ENCODE results near the gene PTGDR.

The PTGDR gene, protein sequence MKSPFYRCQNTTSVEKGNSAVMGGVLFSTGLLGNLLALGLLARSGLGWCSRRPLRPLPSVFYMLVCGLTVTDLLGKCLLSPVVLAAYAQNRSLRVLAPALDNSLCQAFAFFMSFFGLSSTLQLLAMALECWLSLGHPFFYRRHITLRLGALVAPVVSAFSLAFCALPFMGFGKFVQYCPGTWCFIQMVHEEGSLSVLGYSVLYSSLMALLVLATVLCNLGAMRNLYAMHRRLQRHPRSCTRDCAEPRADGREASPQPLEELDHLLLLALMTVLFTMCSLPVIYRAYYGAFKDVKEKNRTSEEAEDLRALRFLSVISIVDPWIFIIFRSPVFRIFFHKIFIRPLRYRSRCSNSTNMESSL

DNA sequence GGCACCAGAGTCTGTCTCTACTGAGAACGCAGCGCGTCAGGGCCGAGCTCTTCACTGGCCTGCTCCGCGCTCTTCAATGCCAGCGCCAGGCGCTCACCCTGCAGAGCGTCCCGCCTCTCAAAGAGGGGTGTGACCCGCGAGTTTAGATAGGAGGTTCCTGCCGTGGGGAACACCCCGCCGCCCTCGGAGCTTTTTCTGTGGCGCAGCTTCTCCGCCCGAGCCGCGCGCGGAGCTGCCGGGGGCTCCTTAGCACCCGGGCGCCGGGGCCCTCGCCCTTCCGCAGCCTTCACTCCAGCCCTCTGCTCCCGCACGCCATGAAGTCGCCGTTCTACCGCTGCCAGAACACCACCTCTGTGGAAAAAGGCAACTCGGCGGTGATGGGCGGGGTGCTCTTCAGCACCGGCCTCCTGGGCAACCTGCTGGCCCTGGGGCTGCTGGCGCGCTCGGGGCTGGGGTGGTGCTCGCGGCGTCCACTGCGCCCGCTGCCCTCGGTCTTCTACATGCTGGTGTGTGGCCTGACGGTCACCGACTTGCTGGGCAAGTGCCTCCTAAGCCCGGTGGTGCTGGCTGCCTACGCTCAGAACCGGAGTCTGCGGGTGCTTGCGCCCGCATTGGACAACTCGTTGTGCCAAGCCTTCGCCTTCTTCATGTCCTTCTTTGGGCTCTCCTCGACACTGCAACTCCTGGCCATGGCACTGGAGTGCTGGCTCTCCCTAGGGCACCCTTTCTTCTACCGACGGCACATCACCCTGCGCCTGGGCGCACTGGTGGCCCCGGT, at the start of gene PTGDR:
PTGDR (plus strand) TSS at position 198 of the 778 bp plus-strand sequence; CDS start at position 315, 117 bp downstream.
- DNase-seq (ENCODE audit: low read depth) = peak; percentile 35

DNA sequence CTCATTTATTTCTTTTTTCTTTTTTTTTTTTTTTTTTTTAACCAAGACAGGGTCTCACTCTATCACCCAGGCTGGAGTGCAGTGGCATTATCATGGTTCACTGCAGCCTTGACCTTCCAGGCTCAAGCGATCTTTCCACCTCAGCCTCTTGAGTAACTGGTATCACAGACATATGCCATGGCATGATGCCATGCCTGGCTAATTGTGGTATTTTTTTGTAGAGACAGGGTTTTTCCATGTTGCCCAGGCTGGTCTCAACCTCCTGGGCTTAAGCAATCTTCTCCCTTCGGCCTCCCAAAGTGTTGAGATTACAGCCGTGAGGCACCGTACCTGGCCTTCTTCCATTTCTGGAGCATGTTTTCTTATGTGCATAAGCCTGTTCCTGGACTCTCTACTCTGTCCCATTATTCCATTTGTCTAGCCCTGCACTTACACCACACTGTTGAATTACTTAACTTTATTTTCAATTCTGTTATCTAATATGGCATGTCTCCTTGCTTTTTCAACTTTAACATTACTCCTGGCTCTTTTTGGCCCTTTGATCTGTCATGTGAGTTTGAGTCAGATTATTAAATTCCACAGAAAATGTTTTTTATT, 47.9 kb upstream of the PTGDR start:
- no peak for DNase-seq (ENCODE audit: low read depth)

DNA sequence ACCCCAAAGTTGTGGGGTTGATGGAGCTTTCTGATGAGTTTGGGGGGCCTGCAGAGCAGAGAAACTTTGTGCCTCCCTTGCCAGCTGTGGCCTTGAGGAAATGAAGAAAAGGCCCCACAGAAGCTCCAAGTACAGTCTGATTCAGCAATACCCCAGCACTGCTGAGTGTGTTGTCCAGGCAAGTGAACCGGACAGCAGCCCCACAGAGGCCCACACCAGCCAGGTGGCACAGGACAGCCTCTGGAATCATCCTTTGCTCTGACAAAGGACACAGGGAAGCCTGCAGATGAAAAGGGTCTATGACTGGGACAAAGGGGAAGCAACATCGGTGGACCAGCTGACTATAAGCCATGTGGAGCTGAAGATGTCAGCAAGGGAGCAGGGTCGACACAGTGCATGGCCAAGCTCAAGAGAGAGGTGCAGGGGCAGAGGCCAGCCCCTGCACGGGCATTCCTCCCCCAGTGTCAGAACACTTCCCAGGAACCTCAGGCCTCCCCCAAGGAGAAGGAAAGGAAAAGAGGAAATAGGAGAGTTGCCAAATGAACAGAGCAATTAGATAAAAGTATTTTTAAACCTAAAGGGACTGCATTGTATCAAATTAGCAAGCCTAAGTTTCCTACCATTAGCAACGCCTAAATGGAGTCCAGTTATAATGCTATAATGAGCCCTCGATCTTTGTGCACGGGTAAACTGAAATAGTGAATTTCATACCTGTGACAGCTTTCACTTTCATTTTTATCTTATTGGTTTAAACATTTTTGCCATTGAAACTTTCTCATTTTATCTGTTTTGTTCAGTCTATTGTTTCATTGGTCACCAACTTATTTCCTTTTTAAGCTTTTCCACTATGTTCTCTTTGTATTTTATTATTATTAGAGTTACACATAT, 46.3 kb upstream of the PTGDR start:
- DNase-seq (ENCODE audit: low read depth) = no peak

DNA sequence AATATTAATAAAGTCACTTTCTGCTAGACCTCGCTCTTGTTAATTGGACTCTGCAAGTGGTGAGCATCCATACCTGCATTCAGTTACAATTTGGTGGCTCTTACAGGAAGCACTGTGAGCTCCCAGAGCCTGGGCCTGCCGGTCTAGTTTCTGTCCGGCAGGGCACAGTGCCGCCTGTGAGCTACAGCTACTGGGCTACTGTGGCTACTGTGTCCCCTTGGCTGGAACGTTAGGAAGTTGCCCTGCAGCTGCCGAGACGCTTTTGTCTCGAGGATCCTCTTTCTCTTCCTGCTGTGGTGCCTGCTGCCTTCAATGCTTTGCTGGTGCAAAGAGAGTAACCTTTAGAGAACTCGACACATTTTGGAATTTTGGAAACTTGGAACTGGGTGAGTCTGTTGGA, 44.6 kb upstream of the PTGDR start:
- no peak for DNase-seq (ENCODE audit: low read depth)

DNA sequence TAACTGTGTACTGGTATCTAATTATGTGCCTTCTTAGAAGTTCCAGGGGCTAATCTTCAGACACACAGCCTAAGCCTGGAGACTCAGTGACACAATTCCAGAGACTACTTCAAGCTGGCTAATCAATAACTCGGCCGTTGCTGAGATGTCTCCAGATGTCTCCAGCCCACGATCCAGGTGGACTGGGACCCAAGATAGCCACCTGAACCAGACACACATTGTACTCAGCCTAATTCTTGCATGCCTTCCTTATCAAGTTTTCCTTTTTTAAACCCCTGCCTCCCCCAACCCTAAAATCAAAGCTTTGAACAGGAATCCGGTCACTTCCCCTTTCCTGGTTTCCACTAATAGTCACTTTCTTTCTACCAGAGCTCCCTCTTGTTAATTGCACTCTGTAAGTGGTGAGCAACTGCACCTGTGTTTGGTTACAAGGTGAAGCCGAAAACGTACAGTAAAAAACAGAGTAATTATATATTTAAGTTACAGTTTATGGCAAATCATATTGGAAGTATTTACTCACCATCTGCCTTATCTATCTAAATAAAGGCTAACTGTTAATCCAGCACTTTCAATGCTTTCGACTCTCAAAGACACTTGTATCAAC, 39.8 kb upstream of the PTGDR start:
- DNase-seq (ENCODE audit: low read depth) = no peak

DNA sequence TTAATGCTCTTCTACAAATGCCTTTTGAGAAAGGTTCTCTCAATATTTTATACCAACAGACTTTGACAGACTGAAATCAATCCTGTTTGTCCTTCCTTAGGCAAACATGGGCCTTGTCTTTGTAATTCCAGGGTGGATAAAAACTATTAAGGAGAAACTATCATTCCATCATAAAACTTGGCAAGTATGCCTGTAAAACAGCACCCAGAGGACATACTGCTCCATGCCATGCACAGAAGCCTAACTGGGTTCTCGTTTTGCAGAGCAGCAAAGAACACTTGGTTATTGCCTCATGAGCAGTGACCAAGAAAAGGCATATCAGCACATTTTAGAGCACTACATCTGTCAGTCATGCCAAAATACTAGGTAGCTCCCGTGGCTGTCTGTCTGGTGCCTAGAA, 33.8 kb upstream of the PTGDR start:
- DNase-seq (ENCODE audit: low read depth) = no peak

DNA sequence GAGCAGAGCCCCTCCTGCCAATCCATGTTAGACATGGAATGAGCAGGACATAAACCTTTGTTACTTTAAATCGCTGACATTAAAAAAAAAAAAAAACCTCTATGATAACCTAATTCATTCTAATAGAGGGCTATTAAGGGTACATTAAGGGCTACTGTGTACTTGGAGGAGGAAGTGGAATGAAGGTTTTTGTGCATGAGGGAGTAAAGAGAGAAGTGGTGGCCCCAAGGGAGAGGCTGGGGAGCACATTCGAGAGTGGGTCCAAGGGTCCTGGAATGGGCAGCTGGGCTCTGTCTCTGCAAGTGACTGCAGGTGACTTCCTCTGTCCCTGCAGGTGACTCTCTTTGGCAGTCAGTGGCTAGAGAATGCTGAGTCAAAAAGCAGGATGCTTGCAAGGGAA, 32.1 kb upstream of the PTGDR start:
- DNase-seq (ENCODE audit: low read depth) = no peak

DNA sequence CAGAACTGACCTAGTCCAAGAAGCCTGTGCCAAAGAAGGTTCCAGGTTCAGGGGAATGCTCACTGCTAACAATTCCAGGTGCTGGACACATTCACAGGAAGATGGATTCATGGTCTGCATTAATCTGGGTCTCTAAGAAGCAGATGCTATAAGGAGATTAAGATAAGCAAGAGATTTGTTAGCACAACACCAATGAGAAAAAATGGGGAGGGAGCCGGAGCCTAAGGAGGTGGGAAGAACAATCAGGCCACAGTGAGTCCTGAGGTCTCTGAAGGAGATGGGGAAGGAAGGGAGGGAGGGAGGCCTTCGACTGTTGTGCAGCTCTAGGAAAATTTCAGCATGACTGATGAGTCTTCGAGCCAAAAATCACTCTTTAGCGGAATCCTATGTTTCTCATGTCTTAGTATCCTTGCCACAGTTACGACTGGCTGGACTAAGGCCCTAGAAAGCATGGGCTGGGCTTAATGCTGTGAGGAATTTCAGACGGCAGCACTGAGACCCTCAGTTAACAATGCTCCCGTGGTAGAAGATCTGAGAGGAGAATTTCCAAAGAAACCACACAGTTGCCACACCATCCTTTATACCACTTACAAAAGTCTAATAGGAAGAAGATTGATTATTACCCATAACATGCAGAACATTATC, 31.5 kb upstream of the PTGDR start:
- DNase-seq (ENCODE audit: low read depth) = no peak

DNA sequence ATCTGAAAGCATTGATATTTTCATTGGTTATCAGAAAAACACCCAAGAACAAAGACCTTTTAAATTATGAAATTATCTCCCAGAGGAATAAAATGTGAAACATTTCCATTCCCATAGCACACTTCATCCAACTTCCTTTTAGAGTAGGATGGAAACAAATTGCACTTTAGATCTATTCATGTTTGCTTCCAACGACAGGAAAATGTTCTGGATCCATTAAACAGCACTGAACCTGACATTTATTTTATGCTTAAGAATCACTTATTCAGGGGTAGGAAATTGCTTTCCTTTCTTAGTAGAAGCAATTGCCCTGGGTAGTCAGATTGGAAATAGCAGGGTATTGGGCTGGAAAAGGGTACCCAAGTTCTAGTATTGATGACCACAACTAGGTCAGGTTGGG, 28.8 kb upstream of the PTGDR start:
- DNase-seq (ENCODE audit: low read depth) = no peak

DNA sequence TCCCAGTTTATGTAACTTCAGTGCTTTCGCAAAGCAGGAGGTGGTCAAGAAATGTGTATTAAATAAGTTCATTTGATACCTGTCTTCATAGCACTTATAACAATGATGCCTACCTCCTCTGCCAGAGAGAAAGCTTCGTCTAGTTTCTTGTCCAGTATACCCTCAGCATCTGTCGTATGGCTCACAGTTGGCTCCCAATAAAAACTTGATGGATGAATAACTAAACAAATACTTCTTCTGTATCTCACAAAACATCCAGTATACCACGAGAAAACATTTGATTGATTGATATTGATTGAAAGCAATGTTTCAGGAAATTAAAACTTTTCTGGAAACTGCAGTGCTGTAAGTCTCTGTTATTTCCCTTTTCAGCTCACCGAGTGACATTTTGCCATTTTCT, 26.9 kb upstream of the PTGDR start:
- no peak for DNase-seq (ENCODE audit: low read depth)

DNA sequence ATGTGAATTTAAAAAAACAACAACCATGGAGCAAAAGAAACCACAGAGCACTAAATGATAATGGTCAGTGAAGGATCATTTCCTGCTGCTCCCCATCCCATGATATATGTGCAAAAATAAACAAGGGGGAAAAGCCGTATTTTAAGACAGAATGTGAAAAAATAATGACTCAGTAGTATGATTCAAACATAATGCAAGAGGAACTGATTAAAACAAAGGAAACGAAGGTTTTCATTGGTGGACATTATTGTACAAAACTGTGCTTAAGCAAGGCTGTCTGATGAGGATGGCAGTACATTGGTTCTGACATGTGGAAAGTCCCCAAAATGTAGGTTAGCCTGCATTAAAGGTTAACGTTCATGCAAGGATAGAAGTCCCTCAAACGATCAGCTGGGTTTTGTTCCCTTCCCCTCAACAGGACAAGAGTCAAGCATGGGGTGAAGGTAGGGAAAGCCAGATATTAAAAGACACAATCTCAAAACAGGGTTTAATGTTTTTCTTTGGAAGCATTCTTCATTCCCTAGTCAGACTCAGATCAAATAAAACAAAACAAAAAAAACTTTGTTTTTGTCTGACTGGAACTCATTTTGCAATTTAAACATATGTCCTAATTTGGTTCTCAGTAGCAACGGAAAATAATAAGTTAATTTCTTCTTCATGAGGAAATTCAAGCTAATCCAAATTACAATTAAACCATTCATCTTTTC, 26.3 kb upstream of the PTGDR start:
- no peak for DNase-seq (ENCODE audit: low read depth)

DNA sequence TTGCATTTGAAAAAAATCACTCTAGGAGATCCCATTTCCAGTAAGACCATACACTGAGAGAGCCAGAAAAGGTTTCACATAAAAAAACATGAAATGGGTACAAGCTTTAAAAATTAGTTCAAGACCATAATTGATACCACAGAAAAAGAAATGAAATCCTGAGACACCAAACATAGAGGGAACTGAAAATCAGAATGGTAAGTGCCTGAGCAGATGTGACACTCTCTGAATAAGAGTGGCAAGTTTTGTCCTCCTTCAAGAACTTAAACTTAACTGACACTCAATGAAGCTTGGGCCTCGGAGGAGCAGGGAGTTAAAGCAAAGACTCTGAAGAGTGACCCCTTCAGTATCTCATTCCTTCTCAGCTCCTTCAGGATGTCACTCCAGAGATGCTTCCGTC, 23.2 kb upstream of the PTGDR start:
- DNase-seq (ENCODE audit: low read depth) = no peak

DNA sequence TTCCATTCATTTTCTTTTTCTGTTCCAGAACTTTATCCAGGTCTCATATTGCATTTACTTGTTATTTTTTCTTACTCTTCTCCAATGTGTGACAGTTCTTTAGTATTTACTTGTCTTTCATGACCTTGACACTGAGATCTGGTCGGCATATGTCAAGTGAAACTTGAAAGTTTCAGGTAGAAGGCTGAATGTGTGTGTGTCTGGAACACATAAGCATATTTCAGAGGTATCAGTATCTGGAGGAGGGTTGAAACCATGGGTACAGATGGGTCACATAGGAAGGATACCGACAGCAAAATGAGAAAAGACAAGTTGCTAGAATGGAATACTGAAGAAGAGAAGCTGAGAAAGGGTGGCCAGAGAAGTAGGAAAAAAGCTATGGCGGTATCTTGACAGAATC, 22.5 kb upstream of the PTGDR start:
- no peak for DNase-seq (ENCODE audit: low read depth)

DNA sequence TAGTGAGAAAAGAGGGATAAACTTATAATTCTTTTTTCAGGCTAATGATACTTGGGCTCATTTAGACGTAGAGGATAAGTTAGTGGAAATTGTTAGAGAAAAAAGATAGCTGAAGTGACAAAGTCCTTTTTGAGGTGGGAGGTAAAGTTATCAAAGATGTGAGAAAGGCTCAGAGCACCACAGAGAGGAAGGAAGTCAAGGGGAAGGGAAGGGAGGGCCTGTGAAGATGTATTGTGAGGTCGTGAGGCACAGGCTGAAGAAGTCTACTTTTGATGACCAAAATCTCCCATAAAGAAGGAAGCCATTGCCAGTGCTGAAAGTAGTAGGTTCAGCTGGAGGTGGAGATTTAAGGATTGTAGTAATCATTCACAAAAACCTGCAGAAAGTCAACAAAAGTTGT, 19.4 kb upstream of the PTGDR start:
- DNase-seq (ENCODE audit: low read depth) = no peak

DNA sequence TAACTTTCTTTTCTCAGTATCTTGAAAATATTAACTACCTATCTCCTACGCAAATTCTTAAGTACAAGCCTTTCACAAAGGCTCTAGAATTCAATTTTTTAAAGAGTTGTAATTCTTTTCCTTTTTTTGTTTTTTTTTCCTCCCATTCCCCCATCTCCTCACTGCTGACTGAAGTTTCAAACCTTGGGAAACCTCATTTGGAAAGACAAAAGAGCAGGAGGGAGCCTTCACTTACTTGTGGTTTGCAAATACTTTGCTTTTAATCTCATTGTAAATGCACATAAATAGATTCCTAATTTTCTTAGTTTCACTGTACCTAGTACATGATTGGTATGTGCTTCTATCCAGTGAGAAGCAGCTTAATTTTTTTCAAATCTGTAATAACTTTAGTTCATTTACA, 15.8 kb upstream of the PTGDR start:
- no peak for DNase-seq (ENCODE audit: low read depth)

DNA sequence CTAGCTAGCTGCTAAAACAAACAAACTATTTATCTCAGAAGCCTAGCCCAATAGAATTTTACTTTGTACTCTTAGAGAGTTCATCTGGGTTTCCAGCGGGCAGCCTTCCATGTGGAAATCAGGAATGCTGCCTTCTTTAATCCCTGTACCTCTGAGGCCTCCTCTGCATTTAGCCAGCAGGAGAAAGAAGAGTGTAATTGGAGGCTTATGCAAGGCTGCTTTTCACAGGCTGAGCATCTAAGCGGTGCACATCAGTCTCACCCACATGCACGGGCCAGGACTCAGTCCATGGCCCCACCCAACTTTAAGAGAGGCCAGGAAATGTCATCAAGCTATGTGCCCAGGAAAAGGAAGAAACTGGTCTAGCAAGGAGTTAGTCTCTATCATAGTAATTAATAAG, 14.0 kb upstream of the PTGDR start:
- DNase-seq (ENCODE audit: low read depth) = no peak

DNA sequence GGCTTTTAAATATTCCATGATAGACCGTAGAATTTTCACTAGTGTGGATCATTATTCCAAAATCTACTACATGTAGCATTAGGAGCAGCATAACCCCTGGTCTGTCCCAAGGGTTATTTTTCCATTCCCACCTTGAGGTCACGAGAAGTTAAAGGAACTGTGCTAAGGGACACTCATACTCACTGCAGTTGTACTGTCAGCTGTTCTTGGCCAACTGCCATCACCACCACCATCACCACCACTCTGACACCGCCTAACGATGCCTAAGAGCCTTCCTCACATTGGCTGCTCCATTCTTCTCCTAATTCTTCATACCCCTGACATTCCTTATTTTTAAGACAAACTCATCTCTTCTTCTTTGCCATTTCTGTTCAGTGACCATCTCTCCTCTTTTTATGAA, 13.4 kb upstream of the PTGDR start:
- no peak for DNase-seq (ENCODE audit: low read depth)

DNA sequence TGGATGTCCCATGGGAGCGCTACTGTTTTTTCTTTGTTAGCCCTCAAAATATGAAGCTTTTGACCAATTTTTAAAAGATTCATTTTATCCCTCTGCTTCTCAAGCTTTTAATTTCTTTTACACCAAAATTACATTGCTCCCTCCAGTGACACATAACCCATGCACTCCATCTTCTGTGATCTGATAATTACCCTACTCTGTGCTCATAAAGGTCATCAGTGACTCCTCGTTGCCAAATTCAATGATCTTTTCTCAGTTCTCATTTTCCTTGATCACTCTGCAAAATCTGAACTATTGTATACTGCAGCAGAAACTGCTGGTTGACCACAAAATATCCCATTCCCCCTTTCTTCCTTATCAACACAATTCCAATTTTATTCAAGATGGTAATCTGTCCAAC, 8.7 kb upstream of the PTGDR start:
- no peak for DNase-seq (ENCODE audit: low read depth)

DNA sequence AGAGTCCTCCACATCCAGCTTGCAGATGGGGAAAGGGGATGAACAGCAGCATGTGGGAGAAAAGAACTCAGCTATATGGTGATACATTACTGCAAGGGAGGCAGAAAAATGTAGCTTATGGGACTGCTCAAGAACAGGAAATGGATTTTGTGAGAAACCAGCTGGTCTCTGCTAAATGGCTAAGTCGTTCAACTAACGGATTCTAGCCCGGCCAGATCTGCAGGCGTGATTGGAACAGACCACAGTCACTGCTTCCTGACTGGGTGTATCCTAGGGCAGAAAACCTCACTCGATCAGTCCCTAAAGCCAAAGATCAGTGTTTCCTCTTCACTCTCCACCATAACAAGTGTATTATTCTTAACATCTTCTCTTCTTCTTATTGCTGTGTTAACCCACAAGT, 8.1 kb upstream of the PTGDR start:
- no peak for DNase-seq (ENCODE audit: low read depth)

DNA sequence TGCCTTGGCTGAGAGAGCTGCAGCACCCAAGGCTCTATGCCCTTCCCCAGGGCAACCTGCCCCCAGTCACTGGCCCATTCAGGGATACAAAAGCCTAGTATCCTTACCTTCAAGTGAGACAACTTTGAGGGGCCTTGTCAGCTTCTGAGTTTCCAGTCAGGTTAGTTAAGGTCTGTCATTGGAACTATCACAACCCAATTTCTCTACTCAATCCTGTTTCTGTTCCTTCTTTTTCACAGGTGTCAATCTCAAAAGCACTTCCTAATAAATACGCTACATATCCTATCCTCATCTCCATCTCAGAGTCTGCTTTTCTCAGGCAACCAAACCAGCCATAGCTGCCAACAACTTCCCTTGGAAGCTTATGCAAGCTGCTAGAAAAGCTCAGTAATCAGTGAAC, 4.9 kb upstream of the PTGDR start:
- DNase-seq (ENCODE audit: low read depth) = no peak

DNA sequence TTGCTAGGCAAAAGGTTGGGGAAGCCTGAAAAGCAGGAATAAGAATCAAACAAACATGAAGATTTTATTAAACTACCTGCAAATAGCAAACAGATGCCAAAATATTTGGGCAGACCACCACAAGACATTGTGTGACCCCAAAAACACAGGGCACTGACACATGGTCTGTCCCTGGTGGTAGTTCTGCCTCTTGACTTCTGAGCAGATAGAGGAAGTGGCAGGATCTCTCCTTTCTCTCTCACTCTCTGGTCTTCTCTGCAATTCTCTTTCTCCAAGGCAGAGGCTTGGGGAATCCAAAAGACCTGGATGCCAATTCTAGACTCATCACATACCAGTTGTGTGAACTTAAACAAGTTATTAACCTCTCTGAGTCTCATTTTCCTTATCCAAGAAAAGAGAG, 4.3 kb upstream of the PTGDR start:
- no peak for DNase-seq (ENCODE audit: low read depth)
